Activated gamma-delta T cell treated with anti-CD3 and anti-CD28 coated beads, Interleukin-2, amount 50 U/mL, for 16 hours (primary cell): ENCODE measurements around the gene PLA2R1.

Source experiments
- DNase-seq: peaks from one replicate; pipeline ENCODE4 v3.0.0-alpha.2; 2020; ENCODE audit warnings: low read depth

The PLA2R1 gene

GRCh38 chr2:159926695-159927094 is 135.7 kb downstream of the PLA2R1 start:
- no peak for DNase-seq

DNA sequence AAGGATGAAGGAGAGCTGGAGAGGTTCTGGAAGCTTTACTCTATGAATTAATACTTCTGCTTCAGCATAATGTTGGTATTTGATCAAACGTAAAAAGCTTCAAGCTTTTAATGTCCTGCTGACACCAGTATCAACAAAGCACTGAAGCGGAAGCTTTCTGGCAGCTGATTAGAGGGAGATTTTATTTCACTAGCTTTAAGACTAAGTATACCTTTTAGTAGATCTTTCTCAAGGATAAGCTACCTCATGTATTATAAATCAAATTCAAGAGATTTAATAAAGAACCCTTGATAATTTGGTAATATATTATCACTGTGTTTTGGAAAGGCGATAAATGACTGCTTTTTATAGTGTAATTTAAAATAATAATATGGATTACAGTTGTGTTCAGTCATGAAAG is 136.4 kb downstream of the PLA2R1 start:
- no peak for DNase-seq

DNA sequence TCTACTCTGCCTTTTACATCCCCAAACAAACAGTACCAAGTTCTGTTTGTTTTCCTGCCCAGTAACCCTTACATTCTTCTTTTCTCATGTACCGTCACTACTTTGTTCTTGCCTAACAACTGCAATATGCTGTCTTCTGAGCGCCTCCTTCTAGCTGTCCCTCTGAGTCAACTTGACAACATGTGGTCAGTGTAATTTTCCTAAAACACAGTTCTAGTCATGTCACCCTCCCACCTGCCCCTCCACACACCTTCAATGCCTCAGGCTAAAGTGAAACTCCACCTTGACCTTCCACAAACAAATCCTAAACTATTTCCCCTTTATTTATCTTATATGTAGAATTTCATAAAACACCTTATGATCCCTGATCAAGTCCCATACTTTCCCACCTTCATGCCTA is 139.9 kb downstream of the PLA2R1 start:
- DNase-seq, result no peak

- peak; percentile 59 for DNase-seq
Observed at GRCh38 chr2:159921752-159922404, 140.5 kb downstream of the PLA2R1 start.

GRCh38 chr2:159916511-159916910 is 145.9 kb downstream of the PLA2R1 start:
- DNase-seq, result no peak

DNA sequence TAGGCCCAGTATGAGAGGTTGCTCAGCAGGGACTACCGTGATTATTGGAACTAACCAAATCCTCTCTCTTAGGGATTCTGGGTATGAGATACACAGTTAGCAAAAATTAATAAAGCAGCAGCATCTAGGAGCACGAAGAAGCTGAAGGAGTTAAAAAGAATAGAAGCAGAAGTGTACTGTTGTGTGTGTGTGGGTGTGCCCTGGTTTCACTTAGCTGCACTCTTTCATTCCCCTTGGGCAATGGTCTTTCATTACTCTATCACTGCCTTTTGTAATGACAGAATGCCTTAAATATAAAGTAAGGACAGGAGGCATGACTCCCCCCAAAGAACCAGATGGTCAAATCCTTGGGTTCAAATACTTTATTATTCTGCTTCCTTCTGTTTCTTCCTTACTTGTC is 148.5 kb downstream of the PLA2R1 start:
- DNase-seq, result no peak

GRCh38 chr2:159912580-159912979 is 149.8 kb downstream of the PLA2R1 start:
- DNase-seq, result no peak

- no peak for DNase-seq
Observed at GRCh38 chr2:159910951-159911350, 151.5 kb downstream of the PLA2R1 start.

- DNase-seq, result no peak
Observed at GRCh38 chr2:159908623-159909022, 153.8 kb downstream of the PLA2R1 start.

- no peak for DNase-seq
Observed at GRCh38 chr2:159907909-159908308, 154.5 kb downstream of the PLA2R1 start.

- DNase-seq, result no peak
Observed at GRCh38 chr2:159905926-159906714, 156.3 kb downstream of the PLA2R1 start.

GRCh38 chr2:159904959-159905305 is 157.5 kb downstream of the PLA2R1 start:
- no peak for DNase-seq

DNA sequence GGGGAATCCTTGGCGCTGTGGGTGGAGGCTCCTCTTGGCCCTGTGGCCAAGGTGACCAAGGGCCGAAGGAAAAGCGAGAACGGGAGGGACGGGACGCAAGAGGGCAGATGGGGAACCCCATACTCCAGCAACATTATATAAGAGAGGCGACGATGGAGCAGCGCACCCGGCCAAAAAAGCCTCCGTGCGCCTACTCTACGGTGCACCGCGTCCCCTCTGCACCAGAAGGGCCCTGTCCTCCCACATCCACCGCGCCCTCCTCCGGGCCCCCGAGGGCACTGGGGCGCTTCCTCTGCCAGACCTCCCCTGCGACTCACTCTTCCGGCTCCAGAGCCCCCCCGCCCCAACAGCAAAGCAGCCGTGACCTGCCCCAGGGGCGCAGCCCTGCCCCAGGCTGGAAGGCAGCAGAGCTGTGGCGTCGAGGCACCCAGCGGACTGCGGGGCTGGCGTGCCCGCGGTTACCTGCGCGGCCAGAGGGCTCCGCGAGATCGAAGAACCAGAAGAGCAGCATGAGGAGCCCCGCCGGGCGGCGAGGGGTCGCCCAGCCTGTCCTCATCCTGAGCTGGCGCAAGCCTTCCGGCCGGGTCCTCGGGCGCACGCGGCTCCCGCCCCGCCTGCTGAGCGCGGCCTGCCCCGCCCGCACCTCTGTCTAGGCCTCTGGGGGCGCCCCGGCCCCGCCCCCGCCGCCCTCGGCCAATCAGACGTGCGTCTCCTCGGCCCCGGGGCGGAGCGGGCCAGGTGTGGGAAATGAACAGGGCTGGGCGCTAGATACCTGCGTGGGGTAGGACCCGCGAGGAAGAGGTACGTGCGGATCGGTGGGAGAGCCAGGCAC is 158.1 kb downstream of the PLA2R1 start, which contains the start of gene LY75:
Gene LY75 (minus strand): TSS at position 630 of the 832 bp plus-strand sequence.
- peak; percentile 66 for DNase-seq

- peak; percentile 48 for DNase-seq
Observed at GRCh38 chr2:159903443-159904126, 158.8 kb downstream of the PLA2R1 start.

DNA sequence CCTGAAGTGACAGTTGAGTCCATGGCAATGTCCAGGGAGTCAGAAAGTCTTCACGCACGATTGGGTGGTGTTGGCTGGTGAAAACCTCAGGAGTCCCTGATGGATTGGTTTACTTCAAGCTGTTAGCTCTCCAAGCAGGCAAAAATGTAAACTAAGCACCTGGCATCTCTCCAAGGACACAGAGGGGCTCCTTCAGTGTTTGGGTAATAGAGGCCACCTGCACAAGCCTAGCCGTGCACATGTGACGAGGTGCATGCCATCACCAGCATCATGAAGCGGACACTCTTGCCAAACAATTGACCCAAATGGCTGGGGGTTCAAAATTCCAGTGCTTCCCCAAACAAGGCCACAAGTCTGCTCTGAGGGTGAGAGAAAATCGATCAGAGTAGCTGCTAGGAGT is 159.7 kb downstream of the PLA2R1 start:
- DNase-seq, result no peak

DNA sequence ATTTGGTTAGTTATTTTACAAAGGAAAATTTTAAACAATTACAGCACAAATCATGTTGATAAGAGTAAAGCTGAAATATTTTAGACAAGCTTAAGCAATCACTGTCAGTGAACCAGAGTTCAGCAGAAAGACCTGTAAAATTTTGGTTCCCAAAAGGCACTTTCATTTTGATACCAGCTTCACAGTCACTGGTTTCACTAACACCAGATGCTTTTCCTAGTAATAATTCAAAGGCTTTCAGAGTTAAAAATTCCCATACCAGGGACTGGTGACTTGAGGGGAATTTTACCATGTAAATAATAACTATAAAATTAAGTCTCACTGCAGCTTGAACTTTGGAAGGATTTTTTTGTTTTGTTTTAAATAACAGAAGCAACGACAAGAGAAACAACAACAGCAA is 162.1 kb downstream of the PLA2R1 start:
- DNase-seq, result no peak

DNA sequence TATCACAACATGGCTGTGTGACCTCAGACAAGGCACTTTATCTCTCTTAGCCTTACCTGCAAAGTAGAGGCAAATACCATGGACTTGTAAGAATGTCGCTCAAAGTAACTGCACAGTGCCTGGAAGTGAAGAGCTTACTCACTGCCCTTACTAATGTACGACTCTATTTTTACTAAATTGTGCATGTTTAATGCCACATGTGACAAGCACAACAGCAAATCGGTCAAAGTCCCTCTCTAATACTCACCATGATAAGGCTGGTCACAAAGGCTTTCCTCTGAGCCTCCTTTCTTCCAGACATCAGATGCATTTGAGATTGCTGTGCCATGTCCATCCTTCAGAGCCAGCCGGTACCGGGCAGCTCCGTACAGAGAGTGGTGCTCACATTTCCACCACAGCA is 164.0 kb downstream of the PLA2R1 start:
- DNase-seq, result no peak

- no peak for DNase-seq
Observed at GRCh38 chr2:159897720-159898119, 164.7 kb downstream of the PLA2R1 start.

DNA sequence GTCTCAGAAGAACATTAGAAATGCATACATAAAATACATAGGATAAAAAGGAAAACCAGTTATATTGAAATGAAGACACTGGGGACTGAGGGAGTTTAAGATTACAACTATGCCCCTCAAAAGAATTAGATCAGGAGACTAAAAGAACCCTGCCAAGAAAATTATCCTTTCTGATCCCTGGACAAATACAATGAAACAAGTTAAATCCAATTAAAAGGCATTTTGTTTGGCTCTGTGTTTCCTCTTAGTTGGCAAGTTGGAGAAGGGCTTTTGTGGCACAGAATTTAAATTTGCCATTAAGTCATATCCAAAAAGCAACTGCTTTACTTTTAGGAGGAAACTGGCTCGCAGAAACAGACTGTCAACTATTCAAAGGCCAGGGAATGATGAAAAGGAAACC is 165.3 kb downstream of the PLA2R1 start:
- DNase-seq, result no peak

DNA sequence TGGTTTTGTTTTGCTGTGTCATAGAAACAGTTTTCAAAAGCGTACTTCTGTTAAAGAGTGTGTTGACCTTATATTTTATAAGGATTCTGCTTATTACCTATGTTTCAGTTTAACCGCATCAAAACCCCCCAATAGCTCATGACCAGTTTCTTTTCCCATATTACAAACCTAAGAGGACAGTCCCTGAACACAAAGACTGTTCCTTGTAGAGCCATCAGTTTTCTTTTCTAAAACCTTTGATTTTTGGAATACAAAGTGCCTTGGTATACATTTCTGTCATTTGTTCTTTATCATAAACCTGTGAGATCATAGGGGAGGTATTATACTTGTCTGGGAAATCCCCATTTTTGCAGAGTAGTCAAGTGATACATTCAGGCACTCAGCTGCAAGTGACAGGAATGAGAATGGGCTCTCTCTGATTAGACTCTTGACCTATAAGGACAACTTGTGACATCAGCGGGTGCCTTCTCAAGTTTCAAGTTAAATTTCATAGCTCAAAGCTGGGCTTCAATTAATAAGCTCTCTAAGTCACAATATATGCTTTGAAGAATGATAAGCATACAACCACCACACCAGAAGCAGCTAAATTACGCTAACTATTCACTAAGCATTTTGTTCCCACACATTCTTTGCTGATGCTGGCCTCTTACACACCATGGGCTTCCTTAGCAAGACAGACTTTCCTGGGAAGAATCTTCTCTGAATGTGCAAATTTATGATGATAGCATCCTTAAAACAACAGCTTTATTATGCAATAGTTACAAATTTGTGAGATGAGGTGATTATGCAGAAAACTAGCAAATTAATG is 167.0 kb downstream of the PLA2R1 start:
- DNase-seq, result no peak

DNA sequence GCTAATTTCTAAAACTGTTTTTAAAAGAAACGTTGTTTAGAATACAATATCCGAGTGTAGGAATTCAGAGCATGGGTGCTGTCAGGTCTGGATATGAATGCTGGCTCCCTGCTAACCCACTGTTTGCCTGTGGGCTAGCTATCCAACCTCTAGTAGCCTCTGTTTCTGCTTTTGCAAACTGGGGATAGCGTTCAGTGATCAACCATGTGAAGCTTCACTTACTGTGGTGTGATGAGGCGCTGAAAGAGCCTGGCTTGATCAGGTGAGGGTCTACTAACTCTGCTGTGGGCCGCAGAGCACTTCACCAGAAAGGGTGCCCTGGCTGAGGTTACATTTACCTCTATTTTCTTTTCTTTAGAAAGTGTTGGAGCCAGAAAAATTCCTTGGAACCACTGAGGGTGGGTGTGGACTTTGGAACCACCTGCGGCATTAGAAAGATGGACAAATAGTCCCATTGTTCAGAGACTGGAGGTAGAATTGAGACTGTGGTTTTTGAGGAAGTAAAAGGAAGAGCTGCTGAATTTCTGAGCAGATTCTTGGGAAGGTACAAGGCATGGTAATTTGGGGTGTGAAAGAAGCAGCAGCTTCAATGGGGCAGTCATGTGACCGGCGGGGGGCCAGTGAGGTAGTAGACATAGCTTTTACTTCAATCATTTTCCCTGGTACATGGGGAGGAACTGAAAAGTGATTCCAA is 168.1 kb downstream of the PLA2R1 start:
- no peak for DNase-seq
